Esophagus squamous epithelium (tissue), 4 donors: Measurements from ENCODE around the gene KRT31.

Source experiments
- POLR2A ChIP-seq, 4 donors: fragments of 450-650 bp; IDR thresholded peaks; one replicate each; pipeline ENCODE4 v1.6.1; 2017; ENCODE audit warnings: antibody characterized with exemption in 4 of 4, mild to moderate bottlenecking in 4 of 4, moderate library complexity in 3 of 4
- TF ChIP-seq, protein P1 (sequence below), 6 experiments: fragments of 450-650 bp in 4 of 6; fragments of 200-600 bp in 2 of 6; sonication (generic) in 2 of 6; IDR thresholded peaks; one replicate each; pipeline ENCODE4 v1.5.1; 2016 to 2019; ENCODE audit warnings: antibody characterized with exemption in 6 of 6, mild to moderate bottlenecking in 4 of 6, moderate library complexity in 4 of 6

GRCh38 chr17:41382394-41382793, 15.0 kb downstream of the KRT31 start:
- TF ChIP-seq, protein P1, sequence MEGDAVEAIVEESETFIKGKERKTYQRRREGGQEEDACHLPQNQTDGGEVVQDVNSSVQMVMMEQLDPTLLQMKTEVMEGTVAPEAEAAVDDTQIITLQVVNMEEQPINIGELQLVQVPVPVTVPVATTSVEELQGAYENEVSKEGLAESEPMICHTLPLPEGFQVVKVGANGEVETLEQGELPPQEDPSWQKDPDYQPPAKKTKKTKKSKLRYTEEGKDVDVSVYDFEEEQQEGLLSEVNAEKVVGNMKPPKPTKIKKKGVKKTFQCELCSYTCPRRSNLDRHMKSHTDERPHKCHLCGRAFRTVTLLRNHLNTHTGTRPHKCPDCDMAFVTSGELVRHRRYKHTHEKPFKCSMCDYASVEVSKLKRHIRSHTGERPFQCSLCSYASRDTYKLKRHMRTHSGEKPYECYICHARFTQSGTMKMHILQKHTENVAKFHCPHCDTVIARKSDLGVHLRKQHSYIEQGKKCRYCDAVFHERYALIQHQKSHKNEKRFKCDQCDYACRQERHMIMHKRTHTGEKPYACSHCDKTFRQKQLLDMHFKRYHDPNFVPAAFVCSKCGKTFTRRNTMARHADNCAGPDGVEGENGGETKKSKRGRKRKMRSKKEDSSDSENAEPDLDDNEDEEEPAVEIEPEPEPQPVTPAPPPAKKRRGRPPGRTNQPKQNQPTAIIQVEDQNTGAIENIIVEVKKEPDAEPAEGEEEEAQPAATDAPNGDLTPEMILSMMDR (IDR thresholded peaks at IDR 0.05) = no peak
- no peak for TF ChIP-seq POLR2A (IDR thresholded peaks at IDR 0.05)
